ENCODE data around the gene LSM14A.

LSM14A gene

GRCh38 chr19:34259367-34260095 is 87.2 kb downstream of the LSM14A start:
- no peak for DNase-seq

GRCh38 chr19:34260771-34261173 is 88.5 kb downstream of the LSM14A start:
- DNase-seq, result no peak

- no peak for DNase-seq
These were observed 89.2 kb downstream of the LSM14A start for GRCh38 chr19:34261334-34262109.

GRCh38 chr19:34263745-34264237 is 91.5 kb downstream of the LSM14A start:
- no peak for DNase-seq

GRCh38 chr19:34265221-34265650 is 92.9 kb downstream of the LSM14A start:
- no peak for DNase-seq

GRCh38 chr19:34269081-34269480 is 96.8 kb downstream of the LSM14A start:
- no peak for DNase-seq

- no peak for DNase-seq
These were observed 97.2 kb downstream of the LSM14A start for GRCh38 chr19:34269489-34269888.

- DNase-seq, result no peak
These were observed 97.8 kb downstream of the LSM14A start for GRCh38 chr19:34269968-34270621.

- no peak for DNase-seq
These were observed 100.8 kb downstream of the LSM14A start for GRCh38 chr19:34273121-34273520.

- no peak for DNase-seq
These were observed 102.1 kb downstream of the LSM14A start for GRCh38 chr19:34274284-34274826.

GRCh38 chr19:34274827-34275625 is 102.7 kb downstream of the LSM14A start:
- peak; percentile 27 for DNase-seq

GRCh38 chr19:34275705-34276104 is 103.4 kb downstream of the LSM14A start:
- no peak for DNase-seq

GRCh38 chr19:34276614-34277013 is 104.3 kb downstream of the LSM14A start:
- DNase-seq, result peak; percentile 79

- no peak for DNase-seq
These were observed 104.9 kb downstream of the LSM14A start for GRCh38 chr19:34277244-34277643.

GRCh38 chr19:34278783-34279182 is 106.5 kb downstream of the LSM14A start:
- DNase-seq, result no peak

Data from NCI-H1048 (cell line).